Type B pancreatic cell (in vitro differentiated cells): ENCODE results near the gene LPAR1. TPM values are rescaled to one million over a fixed set of nuclear protein-coding genes. Genes with fewer than 3 reads are reported as not detected.

Experiments
- DNase-seq: peaks from one replicate; pipeline ENCODE4 v3.0.0; 2021; ENCODE audit warnings: mixed read lengths; ENCODE audit not compliant: unreplicated experiment; ENCODE audit errors: extremely low spot score
- H3K27ac Mint-ChIP-seq: 2 replicates; pipeline ENCODE4 v1.8.0; 2021; ENCODE audit warnings: mild to moderate bottlenecking, mixed read lengths
- H3K27me3 Mint-ChIP-seq: 2 replicates; pipeline ENCODE4 v1.8.0; 2021; ENCODE audit warnings: mixed read lengths
- H3K36me3 Mint-ChIP-seq: 2 replicates; pipeline ENCODE4 v1.8.0; 2021; ENCODE audit warnings: mixed read lengths
- H3K4me1 Mint-ChIP-seq: one replicate; pipeline ENCODE4 v1.8.0; 2021; ENCODE audit warnings: mixed read lengths; ENCODE audit not compliant: unreplicated experiment
- H3K4me3 Mint-ChIP-seq: 2 replicates; pipeline ENCODE4 v1.8.0; 2021; ENCODE audit warnings: mild to moderate bottlenecking, mixed read lengths
- H3K9me3 Mint-ChIP-seq: 2 replicates; pipeline ENCODE4 v1.8.0; 2021; ENCODE audit warnings: mixed read lengths
- CTCF ChIP-seq: fragments of 200-600 bp; sonication (generic); conservative IDR thresholded peaks from 2 replicates; pipeline ENCODE4 v1.5.0; 2021; ENCODE audit warnings: antibody characterized with exemption, mild to moderate bottlenecking
- total RNA-seq: library from RNA; stranded (reverse); gene quantifications from 2 replicates; pipeline ENCODE4 v1.2.1, GENCODE V29; 2021; ENCODE audit warnings: low replicate concordance

LPAR1 gene
- total RNA-seq, 1 donor from 2014 or later, result 32.8 TPM

- Mint-ChIP-seq H3K4me1 (peaks cover 5% of the 10 kb centered on the region), H3K4me3 (no peak overlapping the region), H3K27ac (no peak overlapping the region), H3K36me3 (peaks cover 7% of the 10 kb centered on the region), H3K27me3 (no peaks in the 10 kb centered on the region), H3K9me3 (peaks cover 9% of the 10 kb centered on the region)
- no peak for TF ChIP-seq CTCF
- DNase-seq, result no peak
Observed at GRCh38 chr9:110919050-110919435, 119.2 kb downstream of the LPAR1 start.

GRCh38 chr9:110918316-110919049 lies 119.8 kb downstream of the LPAR1 start:
- TF ChIP-seq CTCF, result no peak
- Mint-ChIP-seq H3K4me3 (no peak overlapping the region), H3K36me3 (peaks cover 7% of the 10 kb centered on the region), H3K27me3 (no peaks in the 10 kb centered on the region), H3K27ac (no peak overlapping the region), H3K4me1 (peaks cover 5% of the 10 kb centered on the region), H3K9me3 (peaks cover 9% of the 10 kb centered on the region)
- DNase-seq, result no peak

- no peaks in the 10 kb centered on the region for H3K27me3 Mint-ChIP-seq
- peaks cover 3% of the 10 kb centered on the region for H3K36me3 Mint-ChIP-seq
- no peak overlapping the region for H3K4me3 Mint-ChIP-seq
- no peak overlapping the region for H3K27ac Mint-ChIP-seq
- H3K4me1 Mint-ChIP-seq, result no peaks in the 10 kb centered on the region
- DNase-seq, result no peak
- H3K9me3 Mint-ChIP-seq, result peaks cover 9% of the 10 kb centered on the region
- no peak for TF ChIP-seq CTCF
Observed at GRCh38 chr9:110916403-110916802, 121.9 kb downstream of the LPAR1 start.

- TF ChIP-seq CTCF, result no peak
- no peak for DNase-seq
- Mint-ChIP-seq H3K27ac (no peak overlapping the region), H3K27me3 (no peaks in the 10 kb centered on the region), H3K36me3 (peaks cover 10% of the 10 kb centered on the region), H3K9me3 (peaks cover 4% of the 10 kb centered on the region), H3K4me3 (no peak overlapping the region), H3K4me1 (no peaks in the 10 kb centered on the region)
Observed at GRCh38 chr9:110912419-110913291, 125.6 kb downstream of the LPAR1 start.

- Mint-ChIP-seq H3K9me3 (peaks cover 4% of the 10 kb centered on the region), H3K27ac (no peak overlapping the region), H3K4me1 (no peaks in the 10 kb centered on the region), H3K4me3 (no peak overlapping the region), H3K36me3 (peaks cover 10% of the 10 kb centered on the region), H3K27me3 (no peaks in the 10 kb centered on the region)
- no peak for TF ChIP-seq CTCF
- DNase-seq, result no peak
Observed at GRCh38 chr9:110911659-110912418, 126.4 kb downstream of the LPAR1 start.
